Urothelium cell line (cell line): Measurements from ENCODE around the gene IRF7.

ENCODE experiments used
- DNase-seq: peaks from one replicate; pipeline ENCODE4 v3.0.0; 2011; ENCODE audit warnings: low spot score, mixed read lengths
- FAIRE-seq: peaks from 2 replicates; lab custom pipeline; 2011; peaks lifted over from hg19 to GRCh38; lab: Jason Lieb, UNC

The IRF7 gene

DNA sequence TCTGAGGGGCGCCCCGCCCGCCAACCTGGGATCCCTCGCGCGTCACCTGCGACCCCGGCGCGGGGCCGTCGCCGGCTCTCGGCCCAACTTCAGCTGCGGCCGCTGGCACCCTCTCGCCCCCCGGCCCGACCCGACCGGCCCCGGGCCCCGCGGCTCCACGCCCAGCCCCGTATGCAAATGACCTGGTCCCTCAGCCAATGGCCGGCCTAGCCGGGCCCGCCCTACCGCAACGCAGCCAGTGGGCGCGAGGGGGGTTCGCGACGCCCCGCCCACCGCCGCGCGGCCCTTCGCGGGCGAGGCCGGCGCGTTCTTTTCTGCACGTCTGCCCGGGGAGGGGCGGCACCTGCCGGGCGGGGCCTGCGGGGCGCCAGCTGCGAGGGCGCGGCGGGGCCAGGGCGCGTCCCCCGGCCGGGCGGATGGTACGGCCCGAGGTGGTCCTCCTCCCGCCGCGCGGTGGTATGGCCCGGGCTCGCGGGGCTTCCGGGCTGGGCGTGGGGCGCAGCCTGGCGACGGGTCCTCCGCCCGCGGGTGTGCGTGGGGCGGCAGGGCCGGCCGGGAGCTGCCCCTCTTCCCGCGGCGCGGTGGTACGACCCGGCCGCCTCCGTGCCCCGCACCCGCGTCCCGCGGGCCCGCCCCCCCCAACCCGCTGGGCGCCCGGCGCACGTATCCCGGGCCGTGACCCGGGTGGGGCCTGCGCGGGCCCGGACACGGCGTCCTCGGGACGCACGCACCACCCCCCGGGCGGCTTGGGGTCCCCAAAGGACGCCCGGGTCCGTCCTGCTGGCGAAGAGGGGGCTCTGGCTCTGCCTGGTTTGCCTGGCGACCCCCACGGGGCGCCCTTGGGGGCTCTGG lies 47.2 kb downstream of the IRF7 start:
- peak; percentile 94 for DNase-seq
- no peak for FAIRE-seq

DNA sequence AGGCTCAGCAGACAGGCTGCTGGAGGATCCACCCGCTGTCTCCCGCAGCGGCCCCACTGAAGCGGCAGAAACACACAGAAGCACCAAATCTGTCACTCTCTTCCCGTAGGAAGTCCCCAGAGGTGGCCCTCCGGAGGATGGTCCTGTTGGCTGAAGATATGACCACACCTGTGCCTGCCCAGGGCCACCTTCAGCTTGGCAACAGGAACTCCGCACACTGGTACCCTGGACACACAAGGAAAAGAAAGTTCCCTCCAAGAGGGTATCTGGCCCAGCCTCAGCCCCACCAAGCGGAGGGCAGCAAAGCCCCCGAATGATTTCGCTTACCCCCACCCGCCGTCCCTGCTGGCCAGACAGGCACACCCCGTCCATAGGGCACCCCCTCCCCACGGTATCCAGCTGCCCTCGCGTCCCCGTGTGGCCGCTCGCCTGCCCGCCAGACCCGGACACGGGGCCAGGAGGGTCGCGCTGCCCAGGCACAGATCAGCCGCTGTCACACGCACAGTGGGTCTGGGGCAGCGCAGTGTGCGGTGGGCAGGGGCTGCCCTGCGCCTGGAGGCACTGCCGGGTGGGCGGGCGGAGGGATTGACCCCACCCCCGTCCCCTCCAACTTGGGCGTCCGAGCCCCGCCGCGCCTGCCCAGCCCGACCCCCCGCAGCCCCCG lies 48.0 kb downstream of the IRF7 start:
- FAIRE-seq (no peak), DNase-seq (no peak)

DNA sequence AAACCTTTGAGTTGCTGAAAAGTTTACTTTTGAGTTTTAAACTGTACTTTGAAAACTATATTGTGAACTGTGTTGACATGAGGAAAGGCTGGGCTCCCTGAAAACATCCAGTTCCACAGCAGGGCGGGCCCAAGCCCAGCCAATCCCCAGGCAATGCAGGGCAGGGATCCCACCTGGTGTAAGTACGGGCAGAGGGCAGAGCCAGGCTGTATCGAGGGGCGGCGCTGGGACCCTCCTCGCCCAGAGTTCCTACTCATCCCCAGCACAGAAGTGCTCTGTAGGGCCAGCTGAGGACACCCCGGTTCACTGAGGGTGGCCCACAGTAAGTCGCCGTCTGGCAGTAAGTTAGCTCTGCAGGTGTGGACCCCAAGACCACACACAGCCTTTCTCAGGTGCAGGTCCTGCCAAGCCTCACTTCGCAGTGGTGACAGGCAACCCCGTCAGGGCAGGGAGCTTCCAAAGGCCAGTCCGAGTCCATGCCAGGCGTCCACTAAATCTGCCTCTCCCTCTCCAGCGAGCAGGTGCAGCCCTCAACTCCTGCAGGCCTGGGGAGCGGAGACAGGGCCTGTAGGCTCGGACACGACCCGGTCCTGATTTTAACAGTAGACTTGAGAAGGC lies 48.6 kb downstream of the IRF7 start:
- DNase-seq (no peak), FAIRE-seq (no peak)

DNA sequence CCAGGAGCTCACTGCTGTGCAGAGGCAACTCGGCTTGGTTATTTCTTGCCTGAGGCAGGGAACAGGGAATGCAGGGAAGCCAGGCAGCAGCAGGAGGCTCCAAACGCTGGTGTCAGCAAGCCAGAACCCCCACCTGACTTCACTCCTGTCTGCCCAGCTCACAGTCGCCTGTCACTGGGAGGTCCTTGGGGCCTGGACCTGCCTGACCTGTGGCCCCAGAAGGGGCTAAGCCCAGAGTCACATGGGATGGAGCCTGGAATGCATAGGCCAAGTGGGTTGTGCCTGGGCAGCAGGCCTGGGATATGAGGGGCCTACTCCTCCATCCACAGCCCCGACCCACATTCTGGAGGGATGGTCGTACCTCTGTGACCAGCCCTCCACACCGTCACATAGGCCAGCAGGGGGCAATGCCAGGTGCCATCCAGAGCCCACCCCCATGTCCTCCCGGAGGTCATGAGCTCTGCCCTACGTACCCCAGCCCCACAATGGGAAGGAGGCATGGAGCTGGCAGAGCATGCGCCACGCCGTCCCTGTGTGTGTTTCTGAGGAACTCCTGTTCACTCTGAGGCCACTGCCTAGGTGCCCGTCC lies 49.7 kb downstream of the IRF7 start:
- FAIRE-seq, result no peak
- no peak for DNase-seq

DNA sequence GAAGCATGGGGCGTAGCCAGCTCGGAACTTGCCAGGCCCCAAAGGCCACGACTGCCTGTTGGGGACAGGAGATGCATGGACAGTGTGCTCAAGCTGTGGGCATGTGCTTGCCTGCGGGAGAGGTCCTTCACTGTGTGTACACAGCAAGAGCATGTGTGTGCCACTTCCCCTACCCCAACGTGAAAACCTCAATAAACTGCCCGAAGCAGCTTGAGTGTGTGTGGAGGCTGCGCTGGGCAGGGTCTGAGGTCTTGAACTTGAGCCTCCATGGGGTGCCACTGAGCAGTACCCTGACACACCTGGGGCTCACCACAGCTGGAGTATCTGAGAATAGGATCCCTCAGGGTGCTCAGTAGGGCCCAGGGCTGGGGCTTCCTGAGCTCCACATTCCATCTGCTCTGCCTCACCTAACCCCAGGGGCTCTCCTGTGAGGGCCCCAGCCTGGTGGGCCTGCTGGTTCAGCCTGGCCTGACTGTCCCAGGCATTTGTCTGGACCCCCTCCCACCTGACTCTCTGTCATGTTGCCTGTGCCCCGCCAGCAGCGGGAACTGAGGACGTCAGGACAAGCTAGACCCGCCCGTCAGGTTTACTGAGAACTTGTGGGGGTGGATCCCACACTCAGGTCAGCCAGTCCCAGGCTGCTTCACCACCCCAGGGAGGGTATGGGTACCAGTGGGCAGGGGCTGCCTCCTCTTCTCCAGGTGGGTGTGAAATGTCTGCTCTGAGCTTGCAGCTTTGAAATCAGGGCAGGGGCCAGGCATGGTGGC lies 51.8 kb downstream of the IRF7 start:
- FAIRE-seq, result no peak
- DNase-seq, result no peak

DNA sequence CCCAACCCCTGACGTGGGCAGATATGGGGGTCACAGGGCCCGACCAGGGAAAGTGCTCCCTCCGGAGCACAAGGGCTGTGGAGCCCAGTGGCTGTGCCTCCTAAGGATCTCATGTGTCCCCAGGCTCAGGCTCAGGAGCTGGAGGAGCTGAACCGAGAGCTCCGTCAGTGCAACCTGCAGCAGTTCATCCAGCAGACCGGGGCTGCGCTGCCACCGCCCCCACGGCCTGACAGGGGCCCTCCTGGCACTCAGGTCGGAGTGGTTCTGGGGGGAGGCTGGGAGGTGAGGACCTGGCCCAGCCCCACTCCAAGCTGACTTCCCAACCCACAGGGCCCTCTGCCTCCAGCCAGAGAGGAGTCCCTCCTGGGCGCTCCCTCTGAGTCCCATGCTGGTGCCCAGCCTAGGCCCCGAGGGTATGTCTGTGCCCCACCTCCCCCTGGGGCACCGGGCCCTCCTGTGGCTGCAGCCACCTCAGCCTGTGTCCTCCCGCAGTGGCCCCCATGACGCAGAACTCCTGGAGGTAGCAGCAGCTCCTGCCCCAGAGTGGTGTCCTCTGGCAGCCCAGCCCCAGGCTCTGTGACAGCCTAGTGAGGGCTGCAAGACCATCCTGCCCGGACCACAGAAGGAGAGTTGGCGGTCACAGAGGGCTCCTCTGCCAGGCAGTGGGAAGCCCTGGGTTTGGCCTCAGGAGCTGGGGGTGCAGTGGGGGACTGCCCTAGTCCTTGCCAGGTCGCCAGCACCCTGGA lies 52.5 kb downstream of the IRF7 start:
- FAIRE-seq (no peak), DNase-seq (no peak)
